Transverse colon (tissue), 3 donors: Measurements from ENCODE around the gene FAM161B.

Experiments
- CTCF ChIP-seq, 5 experiments: fragments of 200-600 bp in 3 of 5; fragments of 450-650 bp in 2 of 5; sonication (generic) in 3 of 5; IDR thresholded peaks; 1 replicate in 2 of 5; 2 replicates in 3 of 5; pipeline ENCODE4 v1.5.1; 2016 to 2017; ENCODE audit warnings: antibody characterized with exemption in 5 of 5, inconsistent platforms in 3 of 5, mild to moderate bottlenecking in 2 of 5, moderate library complexity in 1 of 5
- EP300 ChIP-seq: sonication (generic); formaldehyde crosslinking; IDR thresholded peaks from one replicate; pipeline ENCODE4 v1.6.1; 2017; ENCODE audit warnings: antibody characterized with exemption, low read depth
- POLR2A ChIP-seq: fragments of 450-650 bp; IDR thresholded peaks from one replicate; pipeline ENCODE4 v1.6.1; 2016; ENCODE audit warnings: antibody characterized with exemption, mild to moderate bottlenecking, moderate library complexity

DNA sequence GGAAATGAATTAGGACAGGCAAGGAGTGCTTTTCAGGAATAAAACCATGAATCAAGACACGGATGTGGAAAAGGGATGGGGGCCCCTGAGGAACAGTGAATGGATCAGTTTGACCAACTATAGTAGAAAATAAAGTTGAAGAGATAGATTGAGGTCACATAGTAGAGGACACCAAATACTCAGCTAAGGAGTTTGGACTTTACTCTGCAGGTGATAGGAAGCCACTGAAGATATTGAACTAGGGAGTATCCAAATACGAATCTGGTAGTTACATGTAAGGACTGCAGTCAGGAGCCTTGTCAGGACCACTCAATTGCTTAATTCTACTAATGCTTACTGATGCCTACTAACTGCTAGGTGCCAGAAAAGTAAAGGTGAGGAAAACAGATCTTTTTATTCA lies 48.8 kb upstream of the FAM161B start:
- TF ChIP-seq CTCF (IDR thresholded peaks at IDR 0.05) (no peak), EP300 (no peak), POLR2A (no peak)
